Testis (tissue), 3 donors: ENCODE measurements around the gene DMD. TPM values are rescaled to one million over a fixed set of nuclear protein-coding genes. Genes with fewer than 3 reads are reported as not detected.
"Not testable (repeated sequence)": the region's sequence is repeated elsewhere in the genome, so short reads cannot be mapped to it uniquely, and the experiment has no call there.

Experiments
- DNase-seq: peaks from one replicate; pipeline ENCODE4 v3.0.0-alpha.2; 2019
- H3K27ac ChIP-seq, 2 donors: fragments of 200-600 bp; sonication (generic); one replicate each; pipeline ENCODE4 v1.5.1; 2019
- H3K27me3 ChIP-seq: fragments of 200-600 bp; sonication (generic); one replicate; pipeline ENCODE4 v1.5.1; 2019
- H3K36me3 ChIP-seq: fragments of 200-600 bp; sonication (generic); one replicate; pipeline ENCODE4 v1.5.1; 2017; ENCODE audit warnings: low read depth; ENCODE audit errors: missing control alignments
- H3K4me1 ChIP-seq: fragments of 200-600 bp; sonication (generic); one replicate; pipeline ENCODE4 v1.5.1; 2019
- H3K4me3 ChIP-seq, 2 donors: fragments of 200-600 bp; sonication (generic); one replicate each; pipeline ENCODE4 v1.5.1; 2017 to 2019
- H3K9me3 ChIP-seq: fragments of 200-600 bp; sonication (generic); one replicate; pipeline ENCODE4 v1.5.1; 2017
- CTCF ChIP-seq, 3 experiments: fragments of 450-650 bp in 2 of 3; fragments of 200-600 bp in 1 of 3; sonication (generic) in 1 of 3; IDR thresholded peaks; one replicate each; pipeline ENCODE4 v1.5.1; 2016 to 2019; ENCODE audit warnings: antibody characterized with exemption in 3 of 3, mild to moderate bottlenecking in 2 of 3, moderate library complexity in 1 of 3
- POLR2A ChIP-seq: fragments of 450-650 bp; IDR thresholded peaks from one replicate; pipeline ENCODE4 v1.6.1; 2017; ENCODE audit warnings: antibody characterized with exemption, mild to moderate bottlenecking, moderate library complexity
- WGBS, 2 donors: methylation state at CpG; one replicate each; pipeline ENCODE4 v1.1.5; 2018; 5-methylcytosine and 5-hydroxymethylcytosine counted together
- intact Hi-C: fragments of 100-400 bp; cut with DNase I; formaldehyde crosslinking; loops from one replicate; pipeline ENCODE4 v1.15.1; 2023; ENCODE audit warnings: low total_unique reads
- polyA plus RNA-seq: library from polyadenylated mRNA; stranded (reverse); fragments of 350-450 nt; fragmentation: Illumina TruSeq; extraction: RNeasy Lipid Tissue Mini Kit (QIAGEN cat#74804); gene quantifications from one replicate; pipeline ENCODE4 v1.2.3, GENCODE V29; 2014; ENCODE audit warnings: low read depth, low replicate concordance; ENCODE audit not compliant: insufficient read depth
- total RNA-seq, 2 donors: library from RNA; depleted of rRNA; stranded (reverse); fragments of >200 nt; gene quantifications; one replicate each; pipeline ENCODE4 v1.2.3, GENCODE V29; 2016

DMD gene
- total and polyA plus RNA-seq, 3 donors from 2014 or later = 11.3 to 34.1 (median 24.2) TPM

DNA sequence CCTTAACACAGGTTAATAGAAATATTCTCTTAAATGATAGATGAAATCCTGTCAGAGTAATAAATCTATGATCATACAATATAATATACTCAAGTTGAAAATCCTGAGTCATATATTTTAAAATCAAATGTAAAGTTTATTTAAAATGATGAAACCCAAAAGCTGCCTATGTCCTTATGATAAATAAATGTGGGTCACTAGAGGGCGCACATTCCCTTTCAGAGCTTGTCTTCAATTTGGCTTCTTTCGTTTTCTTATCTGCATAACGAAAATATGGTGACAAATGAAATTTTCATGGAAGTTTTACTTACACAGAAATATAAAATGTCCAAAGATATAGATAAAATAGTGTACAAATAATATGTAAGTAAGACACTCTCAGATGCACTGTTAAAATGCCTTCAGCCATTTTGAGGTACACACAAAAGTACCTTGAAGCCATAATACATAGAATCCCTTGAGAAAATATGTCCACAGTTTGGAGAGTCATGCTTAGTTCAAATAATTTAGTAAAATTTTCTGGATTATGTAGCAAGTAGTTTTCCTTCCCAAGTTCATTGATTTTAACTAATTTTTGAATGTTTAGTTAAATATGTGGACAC is 680.4 kb downstream of the DMD start:
- Histone ChIP-seq H3K4me1 (no peaks in the 10 kb centered on the region), H3K9me3 (no peaks in the 10 kb centered on the region), H3K4me3 (no peak overlapping the region), H3K36me3 (no peaks in the 10 kb centered on the region), H3K27ac (no peak overlapping the region), H3K27me3 (no peaks in the 10 kb centered on the region)
- peak; percentile 28 to 39 (median 36) for TF ChIP-seq CTCF (IDR thresholded peaks at IDR 0.05)
- no peak for TF ChIP-seq POLR2A
- intact Hi-C loops = no loop called here
- WGBS, 2 donors = 7 to 15% methylated on average over 3 of the region's 3 CpGs
- DNase-seq = peak; percentile 25

GRCh38 chrX:32528451-32528850 is 682.9 kb downstream of the DMD start:
- H3K27me3 ChIP-seq, DNase-seq, H3K4me1 ChIP-seq, H3K27ac ChIP-seq, H3K9me3 ChIP-seq, H3K4me3 ChIP-seq, intact Hi-C loops, H3K36me3 ChIP-seq: not testable (repeated sequence)

DNA sequence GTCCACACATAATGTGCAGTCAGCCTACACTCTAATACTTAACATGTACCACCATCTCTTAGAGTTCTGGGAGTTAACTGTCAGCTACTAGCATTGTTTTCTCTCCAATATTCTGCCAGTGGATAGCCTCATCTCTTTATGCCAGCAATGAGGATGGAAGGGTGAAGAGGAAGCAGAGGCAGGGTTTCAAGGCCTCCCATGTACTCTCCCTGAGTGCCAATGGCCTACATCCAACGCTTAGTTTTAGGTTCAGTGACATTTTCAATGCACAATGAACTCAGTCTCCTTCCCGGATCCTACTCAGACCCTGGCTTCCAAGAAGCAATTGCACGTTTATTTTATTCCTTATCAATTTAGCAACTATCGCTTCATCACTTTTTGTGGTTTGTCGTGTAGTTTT is 686.1 kb downstream of the DMD start:
- Histone ChIP-seq H3K27ac (no peak overlapping the region), H3K36me3 (no peaks in the 10 kb centered on the region), H3K9me3 (no peaks in the 10 kb centered on the region), H3K27me3 (no peaks in the 10 kb centered on the region), H3K4me1 (no peaks in the 10 kb centered on the region), H3K4me3 (no peak overlapping the region)
- intact Hi-C loops = no loop called here
- TF ChIP-seq CTCF (IDR thresholded peaks at IDR 0.05) = no peak
- no peak for TF ChIP-seq POLR2A
- 83 to 87% methylated on average over 5 of the region's 5 CpGs for WGBS, 2 donors
- no peak for DNase-seq

DNA sequence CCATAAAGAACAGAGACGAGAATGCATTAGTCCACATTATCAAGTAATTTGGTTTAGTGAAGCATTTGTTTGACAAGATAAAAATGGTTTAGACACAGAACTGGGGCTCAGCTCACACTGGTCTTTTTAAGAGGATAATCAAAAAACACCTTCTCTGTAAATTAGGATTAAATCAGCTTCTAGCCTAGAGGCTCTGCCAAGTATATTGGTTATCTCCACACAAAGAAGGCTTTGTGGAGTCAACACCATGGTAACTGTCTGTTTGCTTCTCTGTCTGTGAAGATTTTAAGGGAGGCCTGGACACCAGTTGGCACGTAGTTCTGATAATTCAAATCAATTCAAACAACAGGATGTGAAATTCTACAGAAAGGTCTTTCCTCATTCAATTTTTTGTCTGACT is 687.0 kb downstream of the DMD start:
- intact Hi-C loops = no loop called here
- no peaks in the 10 kb centered on the region for H3K36me3 ChIP-seq
- H3K27ac ChIP-seq = no peak overlapping the region
- no peak overlapping the region for H3K4me3 ChIP-seq
- no peaks in the 10 kb centered on the region for H3K27me3 ChIP-seq
- TF ChIP-seq POLR2A (no peak), CTCF (IDR thresholded peaks at IDR 0.05) (no peak)
- WGBS, 2 donors = 64 to 65% methylated on average over 2 of the region's 2 CpGs
- no peaks in the 10 kb centered on the region for H3K4me1 ChIP-seq
- DNase-seq = no peak
- H3K9me3 ChIP-seq = no peaks in the 10 kb centered on the region

GRCh38 chrX:32520789-32521188 is 690.6 kb downstream of the DMD start:
- Histone ChIP-seq H3K4me1 (no peaks in the 10 kb centered on the region), H3K36me3 (no peaks in the 10 kb centered on the region), H3K9me3 (no peaks in the 10 kb centered on the region), H3K27ac (no peak overlapping the region), H3K4me3 (no peak overlapping the region), H3K27me3 (no peaks in the 10 kb centered on the region)
- no peak for DNase-seq
- 95 to 97% methylated on average over 2 of the region's 2 CpGs for WGBS, 2 donors
- intact Hi-C loops = no loop called here
- TF ChIP-seq CTCF (IDR thresholded peaks at IDR 0.05) (no peak), POLR2A (no peak)
